B cell (primary cell): ENCODE results near the gene ANOS1. TPM values are rescaled to one million over a fixed set of nuclear protein-coding genes. Genes with fewer than 3 reads are reported as not detected.

Experiments
- ATAC-seq: fragments of 200-7000 bp; cut with Tn5 transposase; one replicate; pipeline ENCODE4 v1.10.0; 2021; ENCODE audit warnings: low read depth, mild to moderate bottlenecking, moderate number of reproducible peaks, moderate library complexity
- CTCF ChIA-PET: fragments of 350-600 bp; sonication (Branson Sonifier 250); formaldehyde crosslinking; loops from one replicate; lab custom pipeline; 2021; ENCODE audit warnings: antibody characterized with exemption, inconsistent platforms; lab: Charles Lee
- POLR2A ChIA-PET: fragments of 350-600 bp; sonication (Branson Sonifier 250); formaldehyde crosslinking; loops from one replicate; lab custom pipeline; 2021; ENCODE audit warnings: antibody characterized with exemption; lab: Charles Lee
- DNase-seq: peaks from one replicate; pipeline ENCODE4 v3.0.0; 2013
- H2AFZ ChIP-seq: 2 replicates; pipeline ENCODE4 v1.6.1; 2012; ENCODE audit warnings: mild to moderate bottlenecking, low read depth, low read length; ENCODE audit not compliant: insufficient read depth, poor library complexity, severe bottlenecking
- H3K27ac ChIP-seq, 2 donors: 1 replicate in 1 of 2; 2 replicates in 1 of 2; pipeline ENCODE4 v1.5.1; 2012 to 2013; ENCODE audit warnings: low read length in 2 of 2, mild to moderate bottlenecking in 2 of 2, moderate library complexity in 1 of 2
- H3K27me3 ChIP-seq, 4 experiments: fragments of 200-600 bp in 1 of 4; sonication (generic) in 1 of 4; replicated peaks in 1 of 4; 1 replicate in 2 of 4; 2 replicates in 2 of 4; pipeline versions ENCODE4 v1.6.1 to v1.7.0; 2013 to 2016; ENCODE audit warnings: low read length in 3 of 4, mild to moderate bottlenecking in 2 of 4, mixed read lengths in 1 of 4, moderate library complexity in 1 of 4; ENCODE audit not compliant: insufficient read depth in 4 of 4, control insufficient read depth in 3 of 4; ENCODE audit errors: control extremely low read depth in 1 of 4
- H3K36me3 ChIP-seq, 2 experiments: replicated peaks in 1 of 2; 1 replicate in 1 of 2; 2 replicates in 1 of 2; pipeline versions ENCODE4 v1.6.1 to v1.7.1; 2013; ENCODE audit warnings: low read length in 1 of 2; ENCODE audit not compliant: insufficient read depth in 2 of 2, control insufficient read depth in 1 of 2; ENCODE audit errors: control extremely low read depth in 1 of 2, extremely low read depth in 1 of 2
- H3K4me1 ChIP-seq, 2 donors: fragments of 200-600 bp in 1 of 2; sonication (generic) in 1 of 2; 1 replicate in 1 of 2; 2 replicates in 1 of 2; pipeline versions ENCODE4 v1.5.1 to v1.6.1; 2013 to 2017; ENCODE audit warnings: low read length in 2 of 2; ENCODE audit not compliant: control insufficient read depth in 2 of 2, insufficient read depth in 2 of 2
- H3K4me2 ChIP-seq: replicated peaks from 2 replicates; pipeline ENCODE3; 2012; ENCODE audit warnings: mild to moderate bottlenecking, low read depth, low read length; ENCODE audit not compliant: poor library complexity, severe bottlenecking
- H3K4me3 ChIP-seq, 5 experiments: fragments of 200-600 bp in 1 of 5; sonication (generic) in 1 of 5; 1 replicate in 3 of 5; 2 replicates in 2 of 5; pipeline versions ENCODE4 v1.5.1 to v1.7.0; 2011 to 2016; ENCODE audit warnings: low read length in 4 of 5, mild to moderate bottlenecking in 4 of 5, low read depth in 2 of 5, control low read depth in 1 of 5, moderate library complexity in 1 of 5; ENCODE audit not compliant: insufficient read depth in 1 of 5; ENCODE audit errors: control extremely low read depth in 1 of 5, extremely low read depth in 1 of 5
- H3K79me2 ChIP-seq: fragments of 200-600 bp; sonication (generic); one replicate; pipeline ENCODE4 v1.6.0; 2016; ENCODE audit warnings: low read length; ENCODE audit not compliant: control insufficient read depth, insufficient read depth
- H3K9ac ChIP-seq: fragments of 200-600 bp; sonication (generic); 2 replicates; pipeline ENCODE4 v1.6.1; 2017; ENCODE audit warnings: mild to moderate bottlenecking, low read length, moderate library complexity
- H3K9me3 ChIP-seq, 3 donors: one replicate each; pipeline versions ENCODE4 v1.6.1 to v1.7.1; 2013; ENCODE audit warnings: low read length in 2 of 3; ENCODE audit not compliant: control insufficient read depth in 2 of 3, insufficient read depth in 1 of 3; ENCODE audit errors: control extremely low read depth in 1 of 3
- H4K20me1 ChIP-seq: 2 replicates; pipeline ENCODE4 v1.6.0; 2012; ENCODE audit warnings: mild to moderate bottlenecking, low read length; ENCODE audit not compliant: insufficient read depth, control insufficient read depth, poor library complexity, severe bottlenecking
- H3K27ac Mint-ChIP-seq: one replicate; pipeline ENCODE4 v1.8.0; 2021; ENCODE audit warnings: mixed read lengths
- H3K27me3 Mint-ChIP-seq: one replicate; pipeline ENCODE4 v1.8.0; 2021; ENCODE audit warnings: mixed read lengths
- H3K4me1 Mint-ChIP-seq: one replicate; pipeline ENCODE4 v1.8.0; 2021; ENCODE audit warnings: mixed read lengths
- H3K4me3 Mint-ChIP-seq: one replicate; pipeline ENCODE4 v1.8.0; 2021; ENCODE audit warnings: mixed read lengths
- H3K9me3 Mint-ChIP-seq: one replicate; pipeline ENCODE4 v1.8.0; 2022; ENCODE audit warnings: mixed read lengths; ENCODE audit not compliant: insufficient read depth
- EZH2 ChIP-seq: IDR thresholded peaks from 2 replicates; pipeline ENCODE4 v1.6.1; 2012; ENCODE audit warnings: borderline replicate concordance, low read depth, mild to moderate bottlenecking, moderate library complexity, low read length; ENCODE audit not compliant: insufficient read depth, poor library complexity, severe bottlenecking
- WGBS: methylation state at CpG from one replicate; pipeline ENCODE4 v1.1.5; 2013; ENCODE audit warnings: missing lambda C conversion rate; ENCODE audit not compliant: insufficient coverage; 5-methylcytosine and 5-hydroxymethylcytosine counted together
- intact Hi-C: fragments of 100-400 bp; cut with micrococcal nuclease; formaldehyde crosslinking; loops from one replicate; pipeline ENCODE4 v1.10.0; 2022
- polyA plus RNA-seq: library from polyadenylated mRNA; depleted of rRNA; stranded (reverse); fragments of >200 nt; gene quantifications from 2 replicates; pipeline ENCODE4 v1.2.3, GENCODE V29; 2012
- total RNA-seq, 2 donors: library from RNA; stranded (reverse); fragments of 120-200 nt in 1 of 2; gene quantifications; 1 replicate in 1 of 2; 2 replicates in 1 of 2; pipeline versions ENCODE4 v1.2.3 to v1.2.4, GENCODE V29; 2013 to 2022
- TF ChIP-seq, protein P1 (sequence below): fragments of 200-600 bp; IDR thresholded peaks from one replicate; pipeline ENCODE4 v1.8.0; 2022; ENCODE audit warnings: antibody characterized with exemption, mild to moderate bottlenecking

Gene ANOS1
- total and polyA plus RNA-seq, 2 donors (not counting 1 experiment from before 2014, with no cell fraction given), result 0.10 TPM; not detected in 1

DNA sequence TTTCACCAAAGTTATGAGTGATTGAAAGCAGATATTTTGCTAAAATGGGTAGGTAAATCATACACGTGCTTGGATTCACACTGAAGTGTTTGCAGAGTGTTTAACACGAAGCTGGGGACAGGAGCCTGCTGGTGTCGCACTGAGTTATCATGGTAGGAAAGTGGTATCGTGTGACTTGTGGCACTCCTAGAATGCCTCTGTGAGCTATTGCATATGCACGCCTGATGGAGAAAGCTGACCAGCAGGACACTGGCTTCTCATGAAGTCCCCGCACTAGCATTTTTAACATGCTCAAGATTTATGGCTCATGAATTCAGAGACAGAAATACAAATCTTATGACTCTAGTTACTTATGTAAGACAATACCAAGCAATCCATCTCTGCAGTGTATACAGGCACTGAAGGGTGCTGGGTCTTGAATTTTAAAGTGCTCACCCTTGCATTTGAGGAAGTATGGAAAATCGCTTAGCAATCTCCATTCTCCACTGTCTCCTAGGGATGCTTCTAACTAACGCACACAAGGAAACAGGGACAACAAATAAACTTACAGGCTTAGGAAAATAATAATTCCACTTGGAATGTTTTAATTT lies 247.5 kb downstream of the ANOS1 start:
- POLR2A ChIA-PET, result no interaction called here
- no peaks in the 10 kb centered on the region for H3K9me3 Mint-ChIP-seq

More for the DNA sequence above, 247.5 kb downstream of the ANOS1 start:
- 95% methylated on average over 4 of the region's 8 CpGs for WGBS
- H3K27me3 Mint-ChIP-seq, result no peaks in the 10 kb centered on the region
- Histone ChIP-seq H3K27ac (no peak overlapping the region), H3K36me3 (no peaks in the 10 kb centered on the region), H3K79me2 (no peaks in the 10 kb centered on the region), H4K20me1 (no peaks in the 10 kb centered on the region), H3K4me3 (no peak overlapping the region), H3K27me3 (no peaks in the 10 kb centered on the region), H3K4me2 (no peak overlapping the region), H3K9ac (no peak overlapping the region), H2AFZ (no peak overlapping the region), H3K9me3 (no peaks in the 10 kb centered on the region), H3K4me1 (no peaks in the 10 kb centered on the region)
- DNase-seq (no peak), ATAC-seq (no peak)
- intact Hi-C loops, result no loop called here
- H3K27ac Mint-ChIP-seq, result no peak overlapping the region
- H3K4me1 Mint-ChIP-seq, result no peaks in the 10 kb centered on the region
- CTCF ChIA-PET, result no interaction called here
- TF ChIP-seq EZH2, result no peak
- TF ChIP-seq, protein P1, sequence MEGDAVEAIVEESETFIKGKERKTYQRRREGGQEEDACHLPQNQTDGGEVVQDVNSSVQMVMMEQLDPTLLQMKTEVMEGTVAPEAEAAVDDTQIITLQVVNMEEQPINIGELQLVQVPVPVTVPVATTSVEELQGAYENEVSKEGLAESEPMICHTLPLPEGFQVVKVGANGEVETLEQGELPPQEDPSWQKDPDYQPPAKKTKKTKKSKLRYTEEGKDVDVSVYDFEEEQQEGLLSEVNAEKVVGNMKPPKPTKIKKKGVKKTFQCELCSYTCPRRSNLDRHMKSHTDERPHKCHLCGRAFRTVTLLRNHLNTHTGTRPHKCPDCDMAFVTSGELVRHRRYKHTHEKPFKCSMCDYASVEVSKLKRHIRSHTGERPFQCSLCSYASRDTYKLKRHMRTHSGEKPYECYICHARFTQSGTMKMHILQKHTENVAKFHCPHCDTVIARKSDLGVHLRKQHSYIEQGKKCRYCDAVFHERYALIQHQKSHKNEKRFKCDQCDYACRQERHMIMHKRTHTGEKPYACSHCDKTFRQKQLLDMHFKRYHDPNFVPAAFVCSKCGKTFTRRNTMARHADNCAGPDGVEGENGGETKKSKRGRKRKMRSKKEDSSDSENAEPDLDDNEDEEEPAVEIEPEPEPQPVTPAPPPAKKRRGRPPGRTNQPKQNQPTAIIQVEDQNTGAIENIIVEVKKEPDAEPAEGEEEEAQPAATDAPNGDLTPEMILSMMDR, result no peak
- H3K4me3 Mint-ChIP-seq, result no peak overlapping the region

Other genes starting within 250 kb of the ANOS1 start
- not detected in 2 replicates for gene FAM9A, start 69.2 kb upstream of the ANOS1 start, total RNA-seq
- not detected in 2 replicates for gene FAM9A, start 69.2 kb upstream of the ANOS1 start, polyA plus RNA-seq